ENCODE measurements around the gene C17orf67. TPM values are rescaled to one million over a fixed set of nuclear protein-coding genes. Genes with fewer than 3 reads are reported as not detected.
A peak's percentile ranks its signal among the peaks of the same experiment; 100 is the strongest.

C17orf67 gene
- total RNA-seq, 5 donors from 2014 or later (not counting 1 experiment from before 2014, with no cell fraction given), result 4.8 to 9.6 (median 8.4) TPM

DNA sequence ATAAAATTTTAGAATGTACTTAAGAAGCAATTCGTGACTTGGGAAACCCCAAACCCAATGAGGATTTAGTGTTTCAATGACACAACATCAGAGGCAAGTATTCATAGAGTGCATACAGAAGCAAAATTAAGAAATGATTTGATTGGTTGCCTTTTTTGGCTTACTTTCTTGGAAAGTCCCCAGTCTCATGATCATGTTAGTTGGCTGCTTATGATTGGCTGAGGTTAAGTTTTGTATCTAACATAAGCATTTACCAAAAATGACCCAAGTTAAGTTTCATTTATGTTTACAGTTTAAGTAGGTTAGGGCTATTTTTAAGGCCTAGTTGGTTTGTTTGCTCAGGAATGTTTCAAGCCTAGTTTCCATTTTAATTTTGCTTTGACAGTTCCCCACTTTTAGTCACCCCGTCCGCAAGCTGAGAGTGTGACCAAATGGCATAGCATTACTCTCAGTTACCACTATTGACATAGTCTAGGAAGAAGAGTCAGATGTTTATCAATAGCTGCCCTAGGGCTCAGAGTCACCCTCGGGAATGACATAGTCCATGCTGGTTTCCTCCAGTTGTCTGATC lies 36.4 kb upstream of the C17orf67 start:
- no peak overlapping the region for H3K4me3 ChIP-seq (ENCODE audit: control insufficient read depth in 1 of 2, extremely low read depth in 1 of 2, low read length in 1 of 2)
- Mint-ChIP-seq H3K36me3 (peaks cover 2% of the 10 kb centered on the region), H3K9me3 (no peaks in the 10 kb centered on the region), H3K27me3 (peaks cover 4 to 8% of the 10 kb centered on the region in 2 donors), H3K4me1 (peaks cover 0 to 10% (median 6%) of the 10 kb centered on the region in 3 donors), H3K27ac (peak overlapping the region in 1 of 2 donors; percentile 34), H3K4me3 (no peak overlapping the region)
- DNase-seq (no peak), ATAC-seq (replicated peaks in 1 of 4) (no peak)
- H3K27me3 ChIP-seq (replicated peaks in 1 of 2; ENCODE audit: control insufficient read depth in 2 of 2, extremely low read depth in 1 of 2, insufficient read depth in 2 of 2, low read length in 1 of 2), result no peaks in the 10 kb centered on the region
- no peak overlapping the region for H3K27ac ChIP-seq (ENCODE audit: low read length)
- H3K9me3 ChIP-seq, result no peaks in the 10 kb centered on the region
- CTCF ChIA-PET, result no interaction called here
- H3K4me1 ChIP-seq (ENCODE audit: control insufficient read depth in 1 of 2, extremely low read depth in 1 of 2, insufficient read depth in 2 of 2, low read length in 2 of 2), result no peaks in the 10 kb centered on the region
- POLR2A ChIA-PET, result interaction anchor here in 1 of 2 donors (0.6 kb wide), 1 partner anchor 34 kb away, joined by 3 read pairs; no protein-coding TSS in a partner anchor
- H3K36me3 ChIP-seq (ENCODE audit: control insufficient read depth in 2 of 2, extremely low read depth in 1 of 2, insufficient read depth in 1 of 2, low read length in 1 of 2), result peaks cover 0 to 4% of the 10 kb centered on the region in 2 donors
- WGBS (ENCODE audit: insufficient coverage), result no CpG with 5 or more reads among the region's 4 CpGs

DNA sequence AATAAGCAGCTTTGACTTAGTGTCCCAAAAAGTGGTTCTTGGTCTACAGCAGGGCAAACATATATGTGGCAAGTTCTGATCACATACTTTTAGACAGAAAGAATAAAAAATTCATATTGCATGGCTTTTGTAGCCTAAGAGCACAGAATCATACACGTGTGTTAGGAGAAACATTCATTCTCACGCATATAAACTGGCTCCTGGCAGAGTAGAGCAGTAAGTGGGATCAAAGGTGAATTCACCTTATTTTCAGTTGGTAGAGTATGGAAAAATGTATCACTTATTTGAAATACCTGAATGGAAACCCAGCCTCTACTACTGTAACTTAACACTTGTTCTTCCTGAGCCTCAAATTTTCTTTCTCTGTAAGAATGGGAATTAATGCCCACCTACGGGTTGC lies 35.0 kb upstream of the C17orf67 start:
- Mint-ChIP-seq H3K27me3 (peaks cover under 1 to 2% of the 10 kb centered on the region in 2 donors), H3K36me3 (peaks cover 5% of the 10 kb centered on the region), H3K27ac (no peak overlapping the region), H3K9me3 (no peaks in the 10 kb centered on the region), H3K4me3 (no peak overlapping the region), H3K4me1 (peaks cover 0 to 10% (median 6%) of the 10 kb centered on the region in 3 donors)
- Histone ChIP-seq H3K9me3 (no peaks in the 10 kb centered on the region), H3K4me1 (ENCODE audit: control insufficient read depth in 1 of 2, extremely low read depth in 1 of 2, insufficient read depth in 2 of 2, low read length in 2 of 2) (no peaks in the 10 kb centered on the region), H3K27me3 (replicated peaks in 1 of 2; ENCODE audit: control insufficient read depth in 2 of 2, extremely low read depth in 1 of 2, insufficient read depth in 2 of 2, low read length in 1 of 2) (no peaks in the 10 kb centered on the region), H3K36me3 (ENCODE audit: control insufficient read depth in 2 of 2, extremely low read depth in 1 of 2, insufficient read depth in 1 of 2, low read length in 1 of 2) (peaks cover 0 to 8% of the 10 kb centered on the region in 2 donors), H3K27ac (ENCODE audit: low read length) (no peak overlapping the region), H3K4me3 (ENCODE audit: control insufficient read depth in 1 of 2, extremely low read depth in 1 of 2, low read length in 1 of 2) (no peak overlapping the region)
- DNase-seq (no peak), ATAC-seq (replicated peaks in 1 of 4) (no peak)
- WGBS (ENCODE audit: insufficient coverage), result 83% methylated on average over 1 of the region's 3 CpGs
- CTCF ChIA-PET, result no interaction called here
- POLR2A ChIA-PET, result no interaction called here

DNA sequence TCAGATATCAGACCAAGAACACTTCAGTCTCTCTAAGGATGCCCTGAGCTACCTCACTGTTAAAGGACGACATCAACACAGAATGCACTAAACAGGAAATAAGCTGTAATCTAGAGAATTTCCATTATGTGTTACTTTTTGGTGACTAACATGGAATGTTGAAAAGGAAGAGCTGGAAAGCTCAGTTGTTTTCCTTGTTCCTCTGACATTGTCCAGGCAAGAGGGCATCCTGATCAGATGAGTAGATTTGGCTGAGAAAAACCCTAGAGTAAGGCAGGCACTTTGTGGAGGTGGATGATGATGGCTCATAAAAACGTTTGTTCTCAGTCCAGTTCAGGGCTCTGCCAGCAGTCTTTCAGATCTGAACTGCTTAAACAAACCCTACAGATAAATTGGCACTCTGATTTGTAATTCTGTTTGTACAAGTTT lies 34.2 kb upstream of the C17orf67 start:
- POLR2A ChIA-PET, result interaction anchor here in 1 of 2 donors (0.5 kb wide), 1 partner anchor 46 kb away, joined by 5 read pairs; the partner anchor contains the start of gene TRIM25
- peaks cover 5% of the 10 kb centered on the region for H3K36me3 Mint-ChIP-seq
- CTCF ChIA-PET, result no interaction called here

DNA sequence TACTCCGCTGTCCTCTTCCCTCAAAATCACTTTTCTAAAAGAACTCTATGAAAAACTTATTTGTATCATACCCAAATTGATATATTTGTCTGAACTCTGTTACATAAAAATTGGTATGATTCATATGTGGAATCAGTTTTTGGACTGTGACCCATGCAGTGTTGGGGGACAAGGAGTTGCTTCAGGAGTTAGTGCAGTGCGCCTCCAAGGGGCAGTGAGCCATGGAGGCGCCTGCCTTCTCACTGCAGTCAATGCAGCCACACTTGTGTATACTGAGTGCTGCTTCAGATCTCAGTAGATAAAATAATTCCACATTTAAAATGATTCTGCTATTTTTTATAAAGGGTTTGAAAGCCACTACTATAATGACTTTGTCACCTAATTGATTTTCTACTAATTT lies 32.8 kb upstream of the C17orf67 start:
- POLR2A ChIA-PET, result no interaction called here
- H3K4me1 Mint-ChIP-seq, result peaks cover 0 to 10% (median 6%) of the 10 kb centered on the region in 3 donors
- H3K4me1 ChIP-seq (ENCODE audit: control insufficient read depth in 1 of 2, extremely low read depth in 1 of 2, insufficient read depth in 2 of 2, low read length in 2 of 2), result no peaks in the 10 kb centered on the region
- no peaks in the 10 kb centered on the region for H3K9me3 Mint-ChIP-seq
- no CpG with 5 or more reads among the region's 3 CpGs for WGBS (ENCODE audit: insufficient coverage)
- peaks cover 15% of the 10 kb centered on the region for H3K36me3 Mint-ChIP-seq
- no peak overlapping the region for H3K4me3 ChIP-seq (ENCODE audit: control insufficient read depth in 1 of 2, extremely low read depth in 1 of 2, low read length in 1 of 2)
- H3K36me3 ChIP-seq (ENCODE audit: control insufficient read depth in 2 of 2, extremely low read depth in 1 of 2, insufficient read depth in 1 of 2, low read length in 1 of 2), result peaks cover 0 to 25% of the 10 kb centered on the region in 2 donors
- H3K27ac ChIP-seq (ENCODE audit: low read length), result no peak overlapping the region
- DNase-seq, result peak in 1 of 35 experiments; percentile 24
- no peaks in the 10 kb centered on the region for H3K27me3 Mint-ChIP-seq
- CTCF ChIA-PET, result no interaction called here
- H3K27ac Mint-ChIP-seq, result no peak overlapping the region
- H3K9me3 ChIP-seq, result no peaks in the 10 kb centered on the region
- H3K27me3 ChIP-seq (replicated peaks in 1 of 2; ENCODE audit: control insufficient read depth in 2 of 2, extremely low read depth in 1 of 2, insufficient read depth in 2 of 2, low read length in 1 of 2), result no peaks in the 10 kb centered on the region
- H3K4me3 Mint-ChIP-seq, result no peak overlapping the region
- peak in 3 of 4 experiments; percentile 40 to 68 (median 46) for ATAC-seq (replicated peaks in 1 of 4)

More for the DNA sequence above, 34.2 kb upstream of the C17orf67 start:
- ATAC-seq (replicated peaks in 1 of 4), result no peak
- H3K27ac Mint-ChIP-seq, result peak overlapping the region in 1 of 2 donors; percentile 62
- H3K36me3 ChIP-seq (ENCODE audit: control insufficient read depth in 2 of 2, extremely low read depth in 1 of 2, insufficient read depth in 1 of 2, low read length in 1 of 2), result peaks cover 0 to 12% of the 10 kb centered on the region in 2 donors
- DNase-seq, result no peak
- no peaks in the 10 kb centered on the region for H3K27me3 Mint-ChIP-seq
- H3K9me3 Mint-ChIP-seq, result no peaks in the 10 kb centered on the region
- WGBS (ENCODE audit: insufficient coverage), result no CpG with 5 or more reads among the region's 2 CpGs
- H3K9me3 ChIP-seq, result no peaks in the 10 kb centered on the region
- peaks cover 0 to 10% (median 6%) of the 10 kb centered on the region in 3 donors for H3K4me1 Mint-ChIP-seq
- no peak overlapping the region for H3K4me3 ChIP-seq (ENCODE audit: control insufficient read depth in 1 of 2, extremely low read depth in 1 of 2, low read length in 1 of 2)
- no peak overlapping the region for H3K27ac ChIP-seq (ENCODE audit: low read length)
- H3K4me1 ChIP-seq (ENCODE audit: control insufficient read depth in 1 of 2, extremely low read depth in 1 of 2, insufficient read depth in 2 of 2, low read length in 2 of 2), result no peaks in the 10 kb centered on the region
- H3K27me3 ChIP-seq (replicated peaks in 1 of 2; ENCODE audit: control insufficient read depth in 2 of 2, extremely low read depth in 1 of 2, insufficient read depth in 2 of 2, low read length in 1 of 2), result no peaks in the 10 kb centered on the region
- no peak overlapping the region for H3K4me3 Mint-ChIP-seq

DNA sequence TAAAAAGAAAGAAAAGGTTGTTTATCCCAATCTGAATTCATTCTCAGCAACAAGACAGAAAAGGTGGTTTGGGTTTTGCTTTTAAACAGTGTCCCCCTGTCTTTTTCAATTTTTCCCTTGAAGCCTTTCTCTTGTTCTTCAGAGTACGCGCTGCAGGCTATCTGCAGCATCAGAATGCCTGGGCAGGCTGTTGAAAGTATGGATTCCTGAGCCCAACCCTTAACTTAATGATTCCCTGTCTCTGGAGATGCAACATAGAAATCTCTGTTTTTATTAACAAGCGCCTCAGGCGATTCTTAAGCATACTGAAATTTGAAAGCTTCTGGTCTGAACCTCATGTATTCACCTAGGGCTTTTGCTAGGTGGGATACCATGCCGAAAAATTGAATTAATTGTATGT lies 32.4 kb upstream of the C17orf67 start:
- ATAC-seq (replicated peaks in 1 of 4), result no peak
- ChIA-PET POLR2A (no interaction called here), CTCF (no interaction called here)
- Histone ChIP-seq H3K4me3 (ENCODE audit: control insufficient read depth in 1 of 2, extremely low read depth in 1 of 2, low read length in 1 of 2) (no peak overlapping the region), H3K4me1 (ENCODE audit: control insufficient read depth in 1 of 2, extremely low read depth in 1 of 2, insufficient read depth in 2 of 2, low read length in 2 of 2) (no peaks in the 10 kb centered on the region), H3K27ac (ENCODE audit: low read length) (no peak overlapping the region), H3K27me3 (replicated peaks in 1 of 2; ENCODE audit: control insufficient read depth in 2 of 2, extremely low read depth in 1 of 2, insufficient read depth in 2 of 2, low read length in 1 of 2) (no peaks in the 10 kb centered on the region), H3K9me3 (no peaks in the 10 kb centered on the region), H3K36me3 (ENCODE audit: control insufficient read depth in 2 of 2, extremely low read depth in 1 of 2, insufficient read depth in 1 of 2, low read length in 1 of 2) (peaks cover 0 to 30% of the 10 kb centered on the region in 2 donors)
- Mint-ChIP-seq H3K27ac (no peak overlapping the region), H3K4me3 (no peak overlapping the region), H3K27me3 (no peaks in the 10 kb centered on the region), H3K4me1 (peaks cover 0 to 10% (median 6%) of the 10 kb centered on the region in 3 donors), H3K9me3 (no peaks in the 10 kb centered on the region), H3K36me3 (peaks cover 20% of the 10 kb centered on the region)
- no peak for DNase-seq
- WGBS (ENCODE audit: insufficient coverage), result 100% methylated on average over 2 of the region's 5 CpGs

DNA sequence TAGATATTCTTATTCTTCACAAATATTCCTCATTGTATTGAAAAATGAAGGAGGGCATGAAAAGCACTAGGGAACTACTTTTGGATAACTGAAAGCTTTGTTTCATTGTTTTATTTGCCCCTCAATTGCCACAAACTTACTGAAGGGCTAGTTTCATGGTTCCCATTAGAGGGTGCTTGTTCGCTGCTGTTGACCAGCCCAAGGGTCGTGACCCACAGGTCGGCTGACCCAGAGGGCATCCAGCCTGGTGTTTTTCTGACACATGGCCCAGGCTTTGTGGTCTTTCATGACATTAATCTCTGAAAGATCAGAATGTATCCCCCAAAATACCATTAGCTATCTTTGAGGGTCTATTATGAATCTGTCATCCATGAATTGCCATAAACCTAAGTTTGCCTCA lies 30.3 kb upstream of the C17orf67 start:
- ATAC-seq (replicated peaks in 1 of 4) (no peak), DNase-seq (no peak)
- Mint-ChIP-seq H3K27me3 (no peaks in the 10 kb centered on the region), H3K9me3 (no peaks in the 10 kb centered on the region), H3K4me3 (no peak overlapping the region), H3K4me1 (no peaks in the 10 kb centered on the region), H3K27ac (peak overlapping the region in 1 of 2 donors; percentile 28), H3K36me3 (peaks cover 31% of the 10 kb centered on the region)
- Histone ChIP-seq H3K27me3 (replicated peaks in 1 of 2; ENCODE audit: control insufficient read depth in 2 of 2, extremely low read depth in 1 of 2, insufficient read depth in 2 of 2, low read length in 1 of 2) (no peaks in the 10 kb centered on the region), H3K9me3 (no peaks in the 10 kb centered on the region), H3K4me1 (ENCODE audit: control insufficient read depth in 1 of 2, extremely low read depth in 1 of 2, insufficient read depth in 2 of 2, low read length in 2 of 2) (no peaks in the 10 kb centered on the region), H3K27ac (ENCODE audit: low read length) (no peak overlapping the region), H3K4me3 (ENCODE audit: control insufficient read depth in 1 of 2, extremely low read depth in 1 of 2, low read length in 1 of 2) (no peak overlapping the region), H3K36me3 (ENCODE audit: control insufficient read depth in 2 of 2, extremely low read depth in 1 of 2, insufficient read depth in 1 of 2, low read length in 1 of 2) (peaks cover 0 to 41% of the 10 kb centered on the region in 2 donors)
- WGBS (ENCODE audit: insufficient coverage), result 88% methylated on average over 3 of the region's 3 CpGs
- ChIA-PET POLR2A (interaction anchor here in 1 of 2 donors (0.6 to 0.7 kb wide), 2 partner anchors 266 to 903 kb away, joined by 3 to 4 read pairs; no protein-coding TSS in a partner anchor), CTCF (no interaction called here)
